GM19372 (cell line): ENCODE data around the gene RPL35A.

Experiments used
- ATAC-seq: cut with Tn5 transposase; IDR thresholded peaks from one replicate; pipeline ENCODE4 v1.9.1; 2021; ENCODE audit warnings: mild to moderate bottlenecking, low read depth, moderate library complexity; ENCODE audit not compliant: unreplicated experiment

RPL35A gene

GRCh38 chr3:197994736-197995135 is 44.7 kb downstream of the RPL35A start:
- no peak for ATAC-seq

GRCh38 chr3:197996855-197997254 is 46.9 kb downstream of the RPL35A start:
- no peak for ATAC-seq

GRCh38 chr3:197997936-197998335 is 47.9 kb downstream of the RPL35A start:
- no peak for ATAC-seq
